GM21619 (cell line): ENCODE results near the gene ADI1.

Experiments used
- ATAC-seq: cut with Tn5 transposase; IDR thresholded peaks from one replicate; pipeline ENCODE4 v1.9.1; 2021; ENCODE audit not compliant: unreplicated experiment

ADI1 gene

GRCh38 chr2:3519255-3520205 is at the start of gene ADI1:
Gene ADI1, minus strand, starts transcription at chr2:3519531. Its CDS starts 44 bp downstream, at chr2:3519487.
- ATAC-seq = peak; percentile 72

- ATAC-seq = no peak
These were observed 47.5 kb upstream of the ADI1 start for GRCh38 chr2:3566806-3567205.

GRCh38 chr2:3565117-3565516 is 45.8 kb upstream of the ADI1 start:
- ATAC-seq = no peak

GRCh38 chr2:3563521-3563976 is 44.2 kb upstream of the ADI1 start:
- ATAC-seq = peak; percentile 34

GRCh38 chr2:3558205-3559014 is 39.1 kb upstream of the ADI1 start, which contains the start of gene RNASEH1:
Gene RNASEH1, minus strand, starts transcription at chr2:3558333. Its CDS starts 73 bp downstream, at chr2:3558260.
- peak; percentile 96 for ATAC-seq

GRCh38 chr2:3557639-3558204 is 38.4 kb upstream of the ADI1 start:
- peak; percentile 22 for ATAC-seq

GRCh38 chr2:3553946-3554345 is 34.6 kb upstream of the ADI1 start:
- ATAC-seq = no peak

- ATAC-seq = no peak
These were observed 28.6 kb upstream of the ADI1 start for GRCh38 chr2:3547915-3548314.

GRCh38 chr2:3545788-3546478 is 26.6 kb upstream of the ADI1 start:
- ATAC-seq = no peak

- no peak for ATAC-seq
These were observed 23.8 kb upstream of the ADI1 start for GRCh38 chr2:3543023-3543683.

GRCh38 chr2:3542107-3542506 is 22.8 kb upstream of the ADI1 start:
- no peak for ATAC-seq

GRCh38 chr2:3539836-3540235 is 20.5 kb upstream of the ADI1 start:
- no peak for ATAC-seq

- no peak for ATAC-seq
These were observed 17.6 kb upstream of the ADI1 start for GRCh38 chr2:3536682-3537632.

GRCh38 chr2:3535794-3536681 is 16.7 kb upstream of the ADI1 start:
- ATAC-seq = peak; percentile 56

- no peak for ATAC-seq
These were observed 16.1 kb upstream of the ADI1 start for GRCh38 chr2:3535467-3535793.

GRCh38 chr2:3534251-3534814 is 15.0 kb upstream of the ADI1 start:
- ATAC-seq = no peak

- ATAC-seq = no peak
These were observed 14.5 kb upstream of the ADI1 start for GRCh38 chr2:3533836-3534235.

GRCh38 chr2:3532941-3533340 is 13.6 kb upstream of the ADI1 start:
- no peak for ATAC-seq
